Measurements from ENCODE around the gene ALG6. TPM values are rescaled to one million over a fixed set of nuclear protein-coding genes. Genes with fewer than 3 reads are reported as not detected.

ALG6 gene
- total and polyA plus RNA-seq, 2 of the 13 experiments (the other 11 are each of a cell fraction or from before 2014, with no cell fraction given): 6.8 to 8.1 TPM

GRCh38 chr1:63328122-63328521 lies 39.3 kb upstream of the ALG6 start (continued):
- TF ChIP-seq THYN1 (CRISPR knock-in tag; IDR thresholded peaks at IDR 0.05; ENCODE audit: borderline replicate concordance, low read depth): no peak
- TF ChIP-seq DDIT3 (CRISPR knock-in tag; IDR thresholded peaks at IDR 0.05): no peak
- TF ChIP-seq AHR (CRISPR knock-in tag; IDR thresholded peaks at IDR 0.05): no peak
- no peak for TF ChIP-seq TOPORS (CRISPR knock-in tag; IDR thresholded peaks at IDR 0.05)
- TF ChIP-seq SP5 (CRISPR knock-in tag; IDR thresholded peaks at IDR 0.05; ENCODE audit: borderline replicate concordance, low read depth): no peak
- TF ChIP-seq ZNF605 (CRISPR knock-in tag; IDR thresholded peaks at IDR 0.05): no peak

DNA sequence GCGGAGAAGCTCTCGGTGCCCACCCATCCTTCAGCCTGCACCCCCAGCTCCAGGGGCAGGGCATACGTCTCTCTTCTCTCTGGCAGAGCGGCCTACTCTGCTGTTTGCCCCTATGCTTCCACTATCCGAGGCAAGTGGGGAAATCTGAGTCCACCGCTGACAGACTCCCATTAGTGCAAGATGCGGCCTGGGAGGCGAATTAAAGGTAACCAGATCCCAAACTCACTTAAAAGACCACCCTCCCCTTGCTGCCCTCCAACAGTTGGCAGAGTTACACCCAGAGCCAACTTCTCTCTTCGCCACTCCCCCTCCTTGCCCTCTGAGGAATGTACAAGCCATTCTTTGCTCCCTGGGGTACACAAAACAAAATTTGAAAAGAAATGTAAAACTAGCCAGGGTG lies 38.6 kb upstream of the ALG6 start:
- no peak overlapping the region for H3K27ac ChIP-seq (ENCODE audit: extremely low read length, insufficient read depth, low read length)
- H2AFZ ChIP-seq (ENCODE audit: low read length): no peak overlapping the region
- in situ Hi-C loops (cut with HindIII; ENCODE audit: extremely low pct_ligation_motif_present, low pct_unique_long_range_greater_than_20kb) (loop anchor here (5.0 kb wide), 1 partner anchor 204 kb away; no protein-coding TSS in a partner anchor), intact Hi-C loops (cut with micrococcal nuclease; ENCODE audit: unreplicated experiment) (no loop called here)
- H3K36me3 ChIP-seq (replicated peaks in 1 of 2; ENCODE audit: control insufficient read depth in 1 of 2, insufficient read depth in 2 of 2, low read length in 2 of 2): no peaks in the 10 kb centered on the region
- H3K4me1 ChIP-seq (ENCODE audit: insufficient read depth, low read length): peaks cover 22% of the 10 kb centered on the region
- no peaks in the 10 kb centered on the region for H4K20me1 ChIP-seq (ENCODE audit: insufficient read depth, low read length)
- CTCF ChIA-PET (ENCODE audit: low intra/inter-chr PET ratio, low total read pairs): no interaction called here
- no peak overlapping the region for H3K4me2 ChIP-seq (ENCODE audit: low read depth, low read length)
- 40% methylated on average over 4 of the region's 9 CpGs for WGBS (ENCODE audit: low lambda C conversion rate)
- H3K27me3 ChIP-seq (ENCODE audit: control insufficient read depth in 1 of 2, insufficient read depth in 2 of 2, low read length in 2 of 2): peaks cover 6 to 62% of the 10 kb centered on the region in 2 experiments
- H3K9me3 ChIP-seq (ENCODE audit: low read length): no peaks in the 10 kb centered on the region
- no TSS peak for BruUV-seq (replicated peaks)
- FAIRE-seq: no peak
- ATAC-seq: no peak
- no peaks in the 10 kb centered on the region for H3K79me2 ChIP-seq (ENCODE audit: insufficient read depth, low read length)
- no peak overlapping the region for H3K9ac ChIP-seq (ENCODE audit: insufficient read depth, low read depth, low read length)
- H3K4me3 ChIP-seq (replicated peaks in 1 of 3; ENCODE audit: insufficient read depth in 1 of 3, low read depth in 2 of 3, low read length in 3 of 3): no peak overlapping the region
- POLR2A ChIA-PET: no interaction called here
- DNase-seq (ENCODE audit: low spot score): no peak
- TF ChIP-seq ATF1 (CRISPR knock-in tag; IDR thresholded peaks at IDR 0.05) (no peak), ZNF160 (CRISPR knock-in tag; IDR thresholded peaks at IDR 0.05) (no peak), ZKSCAN5 (CRISPR knock-in tag; IDR thresholded peaks at IDR 0.05) (no peak), CERS6 (CRISPR knock-in tag; IDR thresholded peaks at IDR 0.05) (no peak), NFKB2 (CRISPR knock-in tag; IDR thresholded peaks at IDR 0.05; ENCODE audit: borderline replicate concordance) (no peak), WIZ (CRISPR knock-in tag; IDR thresholded peaks at IDR 0.05) (no peak), ZNF598 (CRISPR knock-in tag; IDR thresholded peaks at IDR 0.05; ENCODE audit: borderline replicate concordance) (no peak), MXD4 (CRISPR knock-in tag; IDR thresholded peaks at IDR 0.05) (no peak), KAT7 (CRISPR knock-in tag; IDR thresholded peaks at IDR 0.05; ENCODE audit: borderline replicate concordance) (no peak), ZNF510 (CRISPR knock-in tag; IDR thresholded peaks at IDR 0.05; ENCODE audit: low read depth) (no peak), KMT2B (CRISPR knock-in tag; IDR thresholded peaks at IDR 0.05) (no peak), RORA (CRISPR knock-in tag; IDR thresholded peaks at IDR 0.05) (no peak)
- TF ChIP-seq, protein P1, sequence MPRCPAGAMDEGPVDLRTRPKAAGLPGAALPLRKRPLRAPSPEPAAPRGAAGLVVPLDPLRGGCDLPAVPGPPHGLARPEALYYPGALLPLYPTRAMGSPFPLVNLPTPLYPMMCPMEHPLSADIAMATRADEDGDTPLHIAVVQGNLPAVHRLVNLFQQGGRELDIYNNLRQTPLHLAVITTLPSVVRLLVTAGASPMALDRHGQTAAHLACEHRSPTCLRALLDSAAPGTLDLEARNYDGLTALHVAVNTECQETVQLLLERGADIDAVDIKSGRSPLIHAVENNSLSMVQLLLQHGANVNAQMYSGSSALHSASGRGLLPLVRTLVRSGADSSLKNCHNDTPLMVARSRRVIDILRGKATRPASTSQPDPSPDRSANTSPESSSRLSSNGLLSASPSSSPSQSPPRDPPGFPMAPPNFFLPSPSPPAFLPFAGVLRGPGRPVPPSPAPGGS (CRISPR knock-in tag; IDR thresholded peaks at IDR 0.05): no peak
- TF ChIP-seq, protein P2, sequence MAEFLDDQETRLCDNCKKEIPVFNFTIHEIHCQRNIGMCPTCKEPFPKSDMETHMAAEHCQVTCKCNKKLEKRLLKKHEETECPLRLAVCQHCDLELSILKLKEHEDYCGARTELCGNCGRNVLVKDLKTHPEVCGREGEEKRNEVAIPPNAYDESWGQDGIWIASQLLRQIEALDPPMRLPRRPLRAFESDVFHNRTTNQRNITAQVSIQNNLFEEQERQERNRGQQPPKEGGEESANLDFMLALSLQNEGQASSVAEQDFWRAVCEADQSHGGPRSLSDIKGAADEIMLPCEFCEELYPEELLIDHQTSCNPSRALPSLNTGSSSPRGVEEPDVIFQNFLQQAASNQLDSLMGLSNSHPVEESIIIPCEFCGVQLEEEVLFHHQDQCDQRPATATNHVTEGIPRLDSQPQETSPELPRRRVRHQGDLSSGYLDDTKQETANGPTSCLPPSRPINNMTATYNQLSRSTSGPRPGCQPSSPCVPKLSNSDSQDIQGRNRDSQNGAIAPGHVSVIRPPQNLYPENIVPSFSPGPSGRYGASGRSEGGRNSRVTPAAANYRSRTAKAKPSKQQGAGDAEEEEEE (CRISPR knock-in tag; IDR thresholded peaks at IDR 0.05; ENCODE audit: borderline replicate concordance): no peak
